ENCODE data around the gene KCNH4. TPM values are rescaled to one million over a fixed set of nuclear protein-coding genes. Genes with fewer than 3 reads are reported as not detected.

KCNH4 gene
- total and polyA plus RNA-seq, 9 of the 15 experiments (the other 6 are each of a cell fraction or from before 2014, with no cell fraction given), result 0.10 to 1.8 (median 0.50) TPM

- Histone ChIP-seq H3K9me1 (ENCODE audit: control insufficient read depth, insufficient read depth, low read length) (no peaks in the 10 kb centered on the region), H3K79me2 (ENCODE audit: control insufficient read depth, insufficient read depth, low read length) (peaks cover 11% of the 10 kb centered on the region; the same call in 2 of the 3 replicates), H2AFZ (ENCODE audit: low read depth, low read length) (peak overlapping the region; percentile 100), H3K9me3 (replicated peaks; ENCODE audit: control insufficient read depth, insufficient read depth, low read depth, low read length) (no peaks in the 10 kb centered on the region), H4K20me1 (replicated peaks; ENCODE audit: control insufficient read depth, insufficient read depth, low read length) (no peaks in the 10 kb centered on the region), H3K27ac (ENCODE audit: extremely low read depth, low read depth, low read length) (peak overlapping the region; percentile 87; the same call in 2 of the 3 replicates), H3K4me2 (ENCODE audit: insufficient read depth, low read length) (peak overlapping the region; percentile 100), H3K9ac (ENCODE audit: insufficient read depth in 1 of 2, low read depth in 2 of 2, low read length in 2 of 2) (peak overlapping the region; percentile 95 to 96), H3K36me3 (ENCODE audit: control insufficient read depth, insufficient read depth, low read length) (peaks cover 5% of the 10 kb centered on the region; the same call in 1 of the 3 replicates), H3K4me1 (replicated peaks in 1 of 2; ENCODE audit: control insufficient read depth in 2 of 2, insufficient read depth in 2 of 2, low read length in 2 of 2) (peaks cover 6 to 29% of the 10 kb centered on the region in 2 experiments; a peak in 3 of 5 replicates), H3K4me3 (peak overlapping the region; percentile 70), H3K27me3 (ENCODE audit: control insufficient read depth in 2 of 2, insufficient read depth in 2 of 2, low read length in 2 of 2) (no peaks in the 10 kb centered on the region)
- intact Hi-C loops (cut with micrococcal nuclease) (no loop called here), in situ Hi-C loops (cut with MboI) (no loop called here)
- no TSS peak for BruUV-seq (replicated peaks)
- ChIA-PET CTCF (ENCODE audit: low intra/inter-chr PET ratio) (no interaction called here), POLR2A (interaction anchor here (0.6 to 1.5 kb wide), 6 partner anchors 10 to 371 kb away, joined by 3 to 7 read pairs (median 4); no protein-coding TSS in a partner anchor)
- WGBS (ENCODE audit: insufficient coverage, low coverage, missing lambda C conversion rate), result 48% methylated on average over 10 of the region's 12 CpGs
- peak; percentile 23 for ATAC-seq
- no peak for DNase-seq (ENCODE audit: extremely low read depth in 1 of 4, low spot score in 3 of 4)
- FAIRE-seq, result no peak
- TF ChIP-seq, protein P1, sequence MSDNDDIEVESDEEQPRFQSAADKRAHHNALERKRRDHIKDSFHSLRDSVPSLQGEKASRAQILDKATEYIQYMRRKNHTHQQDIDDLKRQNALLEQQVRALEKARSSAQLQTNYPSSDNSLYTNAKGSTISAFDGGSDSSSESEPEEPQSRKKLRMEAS (CRISPR knock-in tag; IDR thresholded peaks at IDR 0.05), result no peak
- no peak for TF ChIP-seq ZNF277 (CRISPR knock-in tag; IDR thresholded peaks at IDR 0.05; ENCODE audit: borderline replicate concordance)
- TF ChIP-seq TBL1XR1 (IDR thresholded peaks at IDR 0.05; ENCODE audit: low read length in 2 of 2), result no peak
- no peak for TF ChIP-seq ZNF696 (CRISPR knock-in tag; conservative IDR thresholded peaks at IDR 0.05)
- TF ChIP-seq POU5F1 (IDR thresholded peaks at IDR 0.05; ENCODE audit: borderline replicate concordance, low read depth, low read length, partially characterized antibody), result no peak
- no peak for TF ChIP-seq ZNF77 (CRISPR knock-in tag; IDR thresholded peaks at IDR 0.05)
- TF ChIP-seq ZNF133 (CRISPR knock-in tag; IDR thresholded peaks at IDR 0.05), result no peak
- no peak for TF ChIP-seq SMC3 (conservative IDR thresholded peaks at IDR 0.05; ENCODE audit: insufficient read depth, low read depth, low read length)
- no peak for TF ChIP-seq ZBTB7A (IDR thresholded peaks at IDR 0.05; ENCODE audit: borderline replicate concordance, control insufficient read depth, low read depth, low read length)
- TF ChIP-seq POLR2G (IDR thresholded peaks at IDR 0.05; ENCODE audit: low read depth, low read length), result 0 out of 2 replicates have a peak, but pooled peaks have one; percentile 27
- no peak for TF ChIP-seq TRIM25 (IDR thresholded peaks at IDR 0.05; ENCODE audit: borderline replicate concordance)
- TF ChIP-seq FOXA3 (CRISPR knock-in tag; conservative IDR thresholded peaks at IDR 0.05 in 1 of 2, IDR thresholded peaks at IDR 0.05 in 1 of 2), result no peak
- TF ChIP-seq ESRRA (IDR thresholded peaks at IDR 0.05; ENCODE audit: borderline replicate concordance, low read depth), result no peak
- TF ChIP-seq EZH2 (IDR thresholded peaks at IDR 0.05; ENCODE audit: borderline replicate concordance, low read depth, low read length), result no peak
- no peak for TF ChIP-seq SMARCA4 (IDR thresholded peaks at IDR 0.05)
- peak; percentile 53 for TF ChIP-seq BCOR (IDR thresholded peaks at IDR 0.05)
- TF ChIP-seq RBM25 (IDR thresholded peaks at IDR 0.05; ENCODE audit: low read depth, low read length, severe bottlenecking), result peak; percentile 62
- no peak for TF ChIP-seq ZFP30 (CRISPR knock-in tag; IDR thresholded peaks at IDR 0.05; ENCODE audit: borderline replicate concordance)
These were observed 12.4 kb upstream of the KCNH4 start for GRCh38 chr17:42193216-42193968.

Measured in K562 (cell line).